H9 (cell line): ENCODE measurements around the gene DKK3. TPM values are rescaled to one million over a fixed set of nuclear protein-coding genes. Genes with fewer than 3 reads are reported as not detected.

Experiments used
- DNase-seq: peaks from one replicate; pipeline ENCODE4 v3.0.0-alpha.2; 2017
- H2AFZ ChIP-seq: one replicate; pipeline ENCODE4 v1.6.1; 2013; ENCODE audit warnings: mild to moderate bottlenecking, low read length, control low read depth, moderate library complexity
- H2AK5ac ChIP-seq: 2 replicates; pipeline ENCODE4 v1.6.1; 2013; ENCODE audit warnings: low read length, control low read depth, mixed read lengths; ENCODE audit not compliant: insufficient read length
- H2BK120ac ChIP-seq: one replicate; pipeline ENCODE4 v1.6.1; 2013; ENCODE audit warnings: low read depth, mild to moderate bottlenecking, low read length, control low read depth, inconsistent platforms; ENCODE audit not compliant: poor library complexity, severe bottlenecking
- H2BK12ac ChIP-seq: 2 replicates; pipeline ENCODE4 v1.6.1; 2013; ENCODE audit warnings: low read length, control low read depth, mixed read lengths, low read depth; ENCODE audit not compliant: insufficient read length
- H2BK15ac ChIP-seq: 2 replicates; pipeline ENCODE4 v1.6.1; 2013; ENCODE audit warnings: low read depth, low read length, control low read depth
- H2BK20ac ChIP-seq: one replicate; pipeline ENCODE4 v1.6.1; 2013; ENCODE audit warnings: low read depth, mild to moderate bottlenecking, low read length, control low read depth, inconsistent platforms; ENCODE audit not compliant: poor library complexity, severe bottlenecking
- H2BK5ac ChIP-seq: 2 replicates; pipeline ENCODE4 v1.6.1; 2013; ENCODE audit warnings: low read length, control low read depth, mixed read lengths; ENCODE audit not compliant: insufficient read length
- H3K14ac ChIP-seq: 2 replicates; pipeline ENCODE4 v1.6.1; 2013; ENCODE audit warnings: low read length, control low read depth; ENCODE audit not compliant: insufficient read depth
- H3K18ac ChIP-seq: 2 replicates; pipeline ENCODE4 v1.6.1; 2013; ENCODE audit warnings: low read depth, mild to moderate bottlenecking, mixed read lengths, low read length, control low read depth; ENCODE audit not compliant: insufficient read length
- H3K23ac ChIP-seq: 2 replicates; pipeline ENCODE4 v1.6.1; 2013; ENCODE audit warnings: low read length, control low read depth, mixed read lengths, low read depth; ENCODE audit not compliant: insufficient read length
- H3K23me2 ChIP-seq: 2 replicates; pipeline ENCODE4 v1.6.1; 2013; ENCODE audit warnings: low read depth, mild to moderate bottlenecking, mixed read lengths, low read length, control low read depth; ENCODE audit not compliant: insufficient read length, poor library complexity, severe bottlenecking
- H3K27ac ChIP-seq: 2 replicates; pipeline ENCODE4 v1.5.1; 2013; ENCODE audit warnings: low read length, control low read depth, mixed read lengths, low read depth; ENCODE audit not compliant: insufficient read length
- H3K27me3 ChIP-seq: 2 replicates; pipeline ENCODE4 v1.6.1; 2013; ENCODE audit warnings: low read length, control low read depth, inconsistent platforms; ENCODE audit not compliant: insufficient read depth
- H3K4ac ChIP-seq: 2 replicates; pipeline ENCODE4 v1.6.1; 2013; ENCODE audit warnings: low read depth, mild to moderate bottlenecking, control low read depth, inconsistent platforms, low read length, moderate library complexity
- H3K4me1 ChIP-seq: 2 replicates; pipeline ENCODE4 v1.6.1; 2013; ENCODE audit warnings: low read length, control low read depth, inconsistent platforms; ENCODE audit not compliant: insufficient read depth
- H3K4me2 ChIP-seq: 2 replicates; pipeline ENCODE4 v1.6.1; 2013; ENCODE audit warnings: low read length, control low read depth, mixed read lengths; ENCODE audit not compliant: insufficient read length, insufficient read depth
- H3K56ac ChIP-seq: 2 replicates; pipeline ENCODE4 v1.6.1; 2013; ENCODE audit warnings: low read depth, mild to moderate bottlenecking, mixed read lengths, low read length, control low read depth; ENCODE audit not compliant: insufficient read length
- H3K79me1 ChIP-seq: 2 replicates; pipeline ENCODE4 v1.6.1; 2013; ENCODE audit warnings: low read depth, mild to moderate bottlenecking, moderate library complexity, low read length, control low read depth, inconsistent platforms; ENCODE audit not compliant: insufficient read depth, poor library complexity, severe bottlenecking
- H3K79me2 ChIP-seq: 2 replicates; pipeline ENCODE4 v1.6.1; 2013; ENCODE audit warnings: low read length, control low read depth, inconsistent platforms; ENCODE audit not compliant: insufficient read depth
- H3K9ac ChIP-seq: 2 replicates; pipeline ENCODE4 v1.6.1; 2013; ENCODE audit warnings: low read length, control low read depth, mixed read lengths; ENCODE audit not compliant: insufficient read length; ENCODE audit errors: extremely low read depth
- H3K9me3 ChIP-seq: one replicate; pipeline ENCODE4 v1.6.1; 2013; ENCODE audit warnings: low read depth, low read length, inconsistent platforms; ENCODE audit not compliant: control insufficient read depth
- H3T11ph ChIP-seq: one replicate; pipeline ENCODE4 v1.6.1; 2013; ENCODE audit warnings: mild to moderate bottlenecking, low read length, control low read depth, inconsistent platforms
- H4K20me1 ChIP-seq: one replicate; pipeline ENCODE4 v1.6.1; 2013; ENCODE audit not compliant: control insufficient read depth, insufficient read length, insufficient read depth
- H4K5ac ChIP-seq: 2 replicates; pipeline ENCODE4 v1.6.1; 2013; ENCODE audit warnings: low read depth, mild to moderate bottlenecking, mixed read lengths, low read length, control low read depth; ENCODE audit not compliant: insufficient read length
- H4K8ac ChIP-seq: replicated peaks from 2 replicates; pipeline ENCODE4 v1.6.1; 2013; ENCODE audit warnings: low read length, control low read depth, mixed read lengths, low read depth; ENCODE audit not compliant: insufficient read length
- H4K91ac ChIP-seq: 2 replicates; pipeline ENCODE4 v1.6.1; 2013; ENCODE audit warnings: low read depth, mild to moderate bottlenecking, moderate library complexity, mixed read lengths, low read length, control low read depth; ENCODE audit not compliant: insufficient read length
- H3K27ac Mint-ChIP-seq, 3 experiments: 2 replicates in 2 of 3; 3 replicates in 1 of 3; pipeline ENCODE4 v1.8.0; 2020 to 2021; ENCODE audit warnings: mixed read lengths in 3 of 3, mild to moderate bottlenecking in 1 of 3, moderate library complexity in 1 of 3
- H3K27me3 Mint-ChIP-seq: 2 replicates; pipeline ENCODE4 v1.8.0; 2021; ENCODE audit warnings: low read depth, mild to moderate bottlenecking, moderate library complexity, mixed read lengths
- H3K36me3 Mint-ChIP-seq, 3 experiments: 2 replicates in 2 of 3; 3 replicates in 1 of 3; pipeline ENCODE4 v1.8.0; 2020 to 2021; ENCODE audit warnings: low read depth in 3 of 3, mixed read lengths in 3 of 3; ENCODE audit not compliant: insufficient read depth in 1 of 3
- H3K4me1 Mint-ChIP-seq, 2 experiments: 2 replicates each; pipeline ENCODE4 v1.8.0; 2020; ENCODE audit warnings: mixed read lengths in 2 of 2
- H3K4me3 Mint-ChIP-seq, 2 experiments: 2 replicates in 1 of 2; 3 replicates in 1 of 2; pipeline ENCODE4 v1.8.0; 2020 to 2021; ENCODE audit warnings: mild to moderate bottlenecking in 2 of 2, mixed read lengths in 2 of 2, moderate library complexity in 1 of 2
- H3K9me3 Mint-ChIP-seq, 2 experiments: 2 replicates in 1 of 2; 3 replicates in 1 of 2; pipeline ENCODE4 v1.8.0; 2020; ENCODE audit warnings: mild to moderate bottlenecking in 2 of 2, mixed read lengths in 2 of 2, moderate library complexity in 1 of 2
- CTCF ChIP-seq: fragments of 200-600 bp; sonication (generic); conservative IDR thresholded peaks from 3 replicates; pipeline ENCODE4 v1.8.0; 2021; ENCODE audit warnings: antibody characterized with exemption, mild to moderate bottlenecking
- WGBS: extraction: QIAGEN DNeasy Blood & Tissue Kit; methylation state at CpG from one replicate; pipeline ENCODE4 v1.1.7; 2013; ENCODE audit warnings: missing lambda C conversion rate, low lambda C conversion rate, mixed read lengths; ENCODE audit not compliant: insufficient read length; ENCODE audit errors: extremely low coverage; 5-methylcytosine and 5-hydroxymethylcytosine counted together
- total RNA-seq: library from RNA; stranded (reverse); gene quantifications from 2 replicates; pipeline ENCODE4 v1.2.1, GENCODE V29; 2021

Gene DKK3
- total RNA-seq, 1 experiment from 2014 or later = 17.1 TPM

- H2AFZ ChIP-seq = no peak overlapping the region
- H3K56ac ChIP-seq = no peak overlapping the region
- no peak overlapping the region for H2BK120ac ChIP-seq
- H3K4me1 Mint-ChIP-seq = peaks cover 12 to 14% of the 10 kb centered on the region in 2 experiments
- no peak overlapping the region for H3K27ac ChIP-seq
- H3K9me3 ChIP-seq = no peaks in the 10 kb centered on the region
- H4K91ac ChIP-seq = no peak overlapping the region
- no peak overlapping the region for H3T11ph ChIP-seq
- H3K9ac ChIP-seq = no peak overlapping the region
- no peak overlapping the region for H3K27ac Mint-ChIP-seq
- peaks cover 0 to 12% (median 5%) of the 10 kb centered on the region in 3 experiments; a peak in 3 of 7 replicates for H3K36me3 Mint-ChIP-seq
- H3K27me3 ChIP-seq = no peaks in the 10 kb centered on the region
- H2BK15ac ChIP-seq = no peak overlapping the region
- no peak overlapping the region for H4K5ac ChIP-seq
- no peak overlapping the region for H3K18ac ChIP-seq
- H2BK12ac ChIP-seq = no peak overlapping the region
- H4K8ac ChIP-seq = no peak overlapping the region
- no peak overlapping the region for H3K4me2 ChIP-seq
- H2BK20ac ChIP-seq = no peak overlapping the region
- WGBS = no CpG with 5 or more reads among the region's 15 CpGs
- no peaks in the 10 kb centered on the region for H3K79me1 ChIP-seq
- H3K23ac ChIP-seq = no peak overlapping the region
- TF ChIP-seq CTCF = no peak
- no peak overlapping the region for H3K4ac ChIP-seq
- no peaks in the 10 kb centered on the region; the same call in 1 of the 2 replicates for H3K4me1 ChIP-seq
- no peak overlapping the region for H3K4me3 Mint-ChIP-seq
- no peaks in the 10 kb centered on the region for H3K79me2 ChIP-seq
- peak; percentile 22 for DNase-seq
- no peaks in the 10 kb centered on the region for H4K20me1 ChIP-seq
- H3K23me2 ChIP-seq = no peaks in the 10 kb centered on the region
- no peaks in the 10 kb centered on the region; the same call in 1 of the 2 replicates for H3K27me3 Mint-ChIP-seq
- H3K14ac ChIP-seq = no peak overlapping the region; the same call in 1 of the 2 replicates
- no peaks in the 10 kb centered on the region for H3K9me3 Mint-ChIP-seq
- H2AK5ac ChIP-seq = no peak overlapping the region
- H2BK5ac ChIP-seq = no peak overlapping the region
Measured at GRCh38 chr11:11963842-11964773, 44.3 kb downstream of the DKK3 start.
